ENCODE data around the gene CHID1.

Gene CHID1

GRCh38 chr11:861105-861479 lies 49.5 kb downstream of the CHID1 start:
- DNase-seq: no peak

DNA sequence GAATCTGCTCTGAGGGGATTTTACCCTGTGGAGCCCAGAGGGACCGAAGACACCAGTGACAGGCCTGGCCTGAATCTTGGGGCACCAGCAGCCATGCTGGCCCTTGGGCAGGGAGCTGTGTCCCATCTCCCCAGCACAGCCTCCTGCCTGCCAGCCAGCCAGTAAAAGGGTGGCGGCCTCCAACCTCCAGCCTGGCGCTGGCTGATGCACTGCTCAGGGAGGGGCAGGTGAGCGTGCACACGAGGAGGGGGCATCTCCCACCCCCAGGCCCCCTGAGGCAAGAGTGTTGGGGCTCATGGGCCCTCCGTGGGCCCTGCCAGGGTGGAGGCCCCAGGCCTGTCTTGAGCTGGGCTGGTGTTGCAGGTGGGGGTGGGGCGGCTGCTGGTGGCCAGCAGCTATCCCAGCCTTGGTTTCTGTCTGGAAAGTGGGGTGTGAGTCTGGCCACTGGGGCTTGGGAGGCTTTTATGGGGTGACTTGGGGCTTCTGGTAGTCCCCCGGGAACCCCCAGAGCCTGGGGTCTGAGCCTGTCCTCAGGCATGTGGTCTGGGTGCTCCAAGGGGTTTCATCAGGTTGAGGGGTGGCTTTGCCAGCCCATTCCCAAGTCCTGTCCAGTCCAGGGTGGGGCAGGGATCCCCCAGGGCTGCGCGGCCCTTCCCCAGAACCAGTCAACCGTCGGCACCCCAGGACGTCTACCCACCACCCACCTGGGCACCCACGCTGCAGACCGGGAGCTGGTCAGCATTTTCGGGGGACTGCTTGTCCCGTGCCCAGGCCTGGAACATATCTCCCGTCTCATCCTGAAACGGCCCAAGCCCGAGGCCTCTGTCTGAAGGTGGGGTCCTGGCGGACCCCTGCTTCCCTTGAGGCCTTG lies 50.1 kb downstream of the CHID1 start:
- DNase-seq: no peak

- DNase-seq: no peak
Measured at GRCh38 chr11:859394-860131, 51.0 kb downstream of the CHID1 start.

DNA sequence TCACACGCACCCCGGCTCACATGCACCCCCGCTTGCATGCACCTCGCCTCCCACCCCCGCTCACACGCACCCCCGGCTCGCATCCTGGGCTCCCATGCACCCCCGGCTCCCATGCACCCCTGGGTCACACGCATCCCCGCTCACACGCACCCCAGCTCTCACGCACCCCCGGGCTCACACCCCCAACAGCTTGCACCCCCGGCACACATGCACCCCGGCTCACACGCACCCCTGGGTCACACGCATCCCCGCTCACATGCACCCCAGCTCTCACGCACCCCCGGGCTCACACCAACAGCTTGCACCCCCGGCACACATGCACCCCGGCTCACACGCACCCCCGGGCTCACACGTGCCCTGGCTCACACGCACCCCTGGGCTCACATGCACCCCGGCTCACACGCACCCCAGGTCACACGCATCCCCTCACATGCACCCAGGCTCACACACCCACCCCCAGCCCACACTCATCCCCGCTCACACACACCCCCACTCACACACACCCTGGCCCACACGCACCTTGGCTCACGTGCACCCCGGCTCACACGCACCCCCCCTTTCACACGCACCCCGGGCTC lies 51.8 kb downstream of the CHID1 start:
- DNase-seq: no peak

DNA sequence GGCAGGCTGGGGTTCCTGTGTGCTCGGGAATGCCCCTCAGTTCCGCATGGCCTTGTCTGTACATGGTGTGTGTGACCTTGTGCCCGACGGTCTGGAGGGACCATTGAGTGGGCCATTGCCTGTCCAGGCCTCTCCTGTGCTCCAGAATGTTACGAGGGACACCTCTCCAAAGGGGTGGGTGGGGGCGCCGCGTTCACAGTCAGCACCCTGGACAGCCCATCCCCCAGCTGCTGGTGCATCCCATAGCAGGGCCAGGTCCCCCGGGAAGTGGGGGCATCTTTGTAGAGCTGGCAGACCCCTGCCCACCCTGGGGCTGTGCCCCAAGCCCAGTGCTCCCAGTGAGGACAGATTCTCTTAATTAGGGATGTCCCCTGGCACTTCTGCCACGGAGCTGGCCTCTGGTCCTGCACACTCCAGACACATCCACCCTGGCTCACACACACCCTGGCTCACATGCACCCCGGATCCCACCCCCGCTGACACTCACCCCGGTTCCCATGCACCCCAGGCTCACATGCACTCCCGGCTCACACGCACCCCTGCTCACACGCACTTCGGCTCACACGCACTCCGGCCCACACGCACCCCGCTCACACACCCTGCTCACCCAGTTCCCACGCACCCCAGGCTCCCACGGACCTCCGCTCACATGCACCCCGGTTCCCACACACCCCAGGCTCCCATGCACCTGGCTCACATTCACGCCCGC lies 52.4 kb downstream of the CHID1 start:
- no peak for DNase-seq

- DNase-seq: no peak
Measured at GRCh38 chr11:856397-856796, 54.2 kb downstream of the CHID1 start.

GRCh38 chr11:855796-856195 lies 54.8 kb downstream of the CHID1 start:
- DNase-seq: no peak

DNA sequence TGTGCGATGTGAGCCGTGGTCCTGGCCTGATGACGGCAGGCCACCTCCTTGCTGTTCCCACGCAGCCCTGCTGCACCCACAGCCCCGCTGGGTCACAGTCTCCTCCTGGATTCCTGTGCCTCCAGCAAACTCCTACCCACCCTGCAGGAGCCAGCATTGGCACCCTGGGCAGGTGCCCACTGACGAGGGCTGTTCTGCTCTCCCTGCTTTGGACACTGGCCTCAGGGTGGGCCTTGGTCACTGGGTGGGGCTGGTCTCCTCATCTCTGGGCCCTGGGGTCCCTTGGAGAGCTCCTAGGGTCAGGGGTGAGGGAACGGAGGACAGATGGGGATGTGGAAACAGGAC lies 55.3 kb downstream of the CHID1 start:
- no peak for DNase-seq

DNA sequence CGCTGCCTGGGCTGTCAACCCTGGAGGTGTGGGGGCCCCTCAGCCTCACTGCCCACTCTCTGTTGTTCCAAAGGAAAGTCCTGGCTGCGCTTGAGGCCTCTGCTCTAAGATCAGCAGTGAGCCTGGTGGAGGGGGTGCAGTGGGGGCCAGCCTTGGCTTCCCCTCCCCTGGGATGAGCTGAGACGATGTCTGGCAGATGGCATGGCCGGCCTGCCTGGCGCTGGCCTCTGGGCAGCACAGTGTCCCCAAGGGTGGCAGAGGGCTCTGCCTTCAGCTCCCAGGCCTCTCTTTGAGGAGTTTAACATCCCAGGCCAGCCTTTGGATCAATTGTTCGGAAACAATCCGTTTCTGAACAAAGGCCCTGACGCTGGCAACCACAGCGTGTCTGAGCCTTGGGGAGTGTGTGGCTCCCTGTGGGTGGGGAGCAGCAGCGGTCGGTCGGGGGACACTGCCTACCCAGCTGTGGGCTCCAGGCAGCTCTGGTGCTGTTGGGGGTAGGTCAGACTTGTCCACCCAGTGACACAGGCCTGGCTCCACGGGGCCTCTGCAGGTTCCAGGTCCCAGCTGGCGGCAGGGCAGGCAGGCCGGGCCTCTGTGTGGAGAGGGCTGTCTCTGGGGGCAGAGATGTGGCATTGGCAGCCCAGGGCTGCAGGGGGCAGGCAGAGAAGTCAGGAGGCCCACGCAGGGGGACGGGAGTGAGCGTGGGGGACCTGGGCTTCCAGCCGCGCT lies 55.8 kb downstream of the CHID1 start:
- DNase-seq: no peak

DNA sequence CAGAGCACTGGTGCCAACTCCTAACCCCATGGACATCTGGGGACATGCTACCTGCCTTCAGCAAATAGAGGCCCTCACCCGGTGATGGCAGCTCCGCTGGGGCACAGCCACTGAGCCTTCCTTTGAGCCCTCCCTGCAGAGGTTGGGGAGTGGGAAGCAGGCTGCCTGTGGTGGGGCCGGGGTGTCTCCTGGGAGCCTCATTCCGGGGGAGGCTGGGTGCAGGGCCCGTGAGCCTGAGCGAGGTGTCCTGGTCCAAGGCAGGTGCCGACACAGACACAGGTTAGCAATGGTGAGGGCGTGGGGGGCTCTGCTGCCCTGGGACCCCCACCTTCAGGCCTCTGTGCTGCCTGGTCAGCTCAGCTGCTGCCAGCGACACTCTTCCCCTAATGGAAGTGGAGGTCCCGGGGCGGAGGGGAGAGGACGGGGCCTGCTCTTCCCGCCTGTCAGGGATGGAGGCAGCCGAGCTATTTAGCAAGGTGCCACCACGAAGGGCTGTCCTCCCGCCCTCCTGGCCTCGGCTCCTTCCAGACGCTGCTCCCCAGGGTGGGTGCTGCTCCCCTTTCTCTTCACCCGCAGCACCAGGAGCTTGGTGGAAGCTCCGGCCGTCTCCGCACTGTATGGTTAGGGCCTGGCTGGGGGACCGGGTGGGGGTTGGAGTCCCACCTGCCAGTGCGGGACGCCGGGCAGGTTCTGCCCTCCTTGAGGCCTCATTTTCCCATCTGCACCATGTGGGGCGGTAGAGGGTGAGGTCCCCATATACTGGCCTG lies 56.7 kb downstream of the CHID1 start:
- no peak for DNase-seq

DNA sequence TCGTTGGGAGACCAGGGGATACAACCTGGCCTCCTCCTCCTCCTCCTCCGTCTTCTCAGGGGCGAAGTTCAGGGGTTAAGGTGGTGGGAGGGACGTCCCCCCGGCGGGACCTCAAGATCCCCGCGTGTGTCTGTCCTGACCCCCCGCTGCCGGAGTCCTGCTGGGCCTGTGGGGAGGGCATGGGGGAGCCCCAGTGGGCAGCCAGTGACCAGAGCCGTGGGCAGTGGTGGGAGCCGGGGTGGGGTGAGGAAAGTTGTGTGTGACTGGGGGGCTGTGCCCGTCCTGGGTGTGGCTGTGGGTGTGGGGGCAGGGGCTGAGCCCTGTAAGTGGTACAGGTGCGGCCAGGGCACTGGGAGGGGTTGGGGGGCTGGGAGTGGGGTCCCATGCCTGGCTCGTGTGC lies 57.8 kb downstream of the CHID1 start:
- no peak for DNase-seq

DNA sequence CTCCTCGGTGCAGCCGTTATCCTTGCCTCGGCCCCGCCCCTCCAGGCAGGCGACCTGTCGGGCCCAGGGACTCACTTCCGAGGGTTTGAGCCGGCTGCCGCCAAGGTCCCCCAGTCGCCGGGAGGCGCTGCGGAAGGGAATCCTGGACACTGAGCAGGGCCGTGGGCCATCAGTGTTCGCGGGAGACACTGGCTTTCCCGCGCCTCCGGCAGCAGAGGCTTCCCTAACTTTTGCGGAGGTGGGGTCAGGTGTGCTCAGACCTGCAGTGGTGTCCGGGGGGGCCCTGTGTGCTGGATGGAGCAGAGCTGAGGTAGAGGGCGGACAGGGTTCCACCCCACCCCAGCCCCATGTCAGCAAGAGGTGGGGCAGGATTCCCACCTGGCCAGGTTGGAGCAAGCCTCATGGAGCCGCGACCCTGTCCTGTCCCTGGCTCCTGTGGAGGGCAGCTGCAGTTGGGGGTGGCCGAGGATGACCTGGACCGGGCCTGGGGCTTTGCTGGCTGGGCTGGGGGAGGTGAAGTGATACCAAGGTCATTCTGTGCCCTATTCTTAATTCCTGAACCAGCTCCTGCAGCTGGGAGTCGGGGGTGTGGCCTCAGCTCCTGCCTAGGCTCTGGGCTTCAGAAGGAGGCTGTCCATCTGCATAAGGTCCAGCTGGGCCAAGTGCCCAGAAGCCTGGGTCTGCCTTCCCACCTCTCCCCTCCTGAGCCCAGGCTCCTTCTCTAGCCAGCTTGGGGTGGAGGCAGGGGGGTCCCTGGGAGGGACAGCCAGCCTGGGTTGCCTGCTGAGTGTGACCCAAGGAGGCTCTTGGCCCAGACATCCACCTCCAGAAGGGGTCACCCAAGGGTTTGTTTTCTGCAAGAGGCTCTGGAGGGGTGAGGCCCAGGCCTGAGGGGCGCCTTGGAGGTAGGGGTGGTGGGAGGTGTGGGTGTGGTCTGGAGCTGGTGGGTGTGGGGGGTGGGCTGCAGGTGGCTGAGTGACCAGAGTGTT lies 59.5 kb downstream of the CHID1 start:
- no peak for DNase-seq

DNA sequence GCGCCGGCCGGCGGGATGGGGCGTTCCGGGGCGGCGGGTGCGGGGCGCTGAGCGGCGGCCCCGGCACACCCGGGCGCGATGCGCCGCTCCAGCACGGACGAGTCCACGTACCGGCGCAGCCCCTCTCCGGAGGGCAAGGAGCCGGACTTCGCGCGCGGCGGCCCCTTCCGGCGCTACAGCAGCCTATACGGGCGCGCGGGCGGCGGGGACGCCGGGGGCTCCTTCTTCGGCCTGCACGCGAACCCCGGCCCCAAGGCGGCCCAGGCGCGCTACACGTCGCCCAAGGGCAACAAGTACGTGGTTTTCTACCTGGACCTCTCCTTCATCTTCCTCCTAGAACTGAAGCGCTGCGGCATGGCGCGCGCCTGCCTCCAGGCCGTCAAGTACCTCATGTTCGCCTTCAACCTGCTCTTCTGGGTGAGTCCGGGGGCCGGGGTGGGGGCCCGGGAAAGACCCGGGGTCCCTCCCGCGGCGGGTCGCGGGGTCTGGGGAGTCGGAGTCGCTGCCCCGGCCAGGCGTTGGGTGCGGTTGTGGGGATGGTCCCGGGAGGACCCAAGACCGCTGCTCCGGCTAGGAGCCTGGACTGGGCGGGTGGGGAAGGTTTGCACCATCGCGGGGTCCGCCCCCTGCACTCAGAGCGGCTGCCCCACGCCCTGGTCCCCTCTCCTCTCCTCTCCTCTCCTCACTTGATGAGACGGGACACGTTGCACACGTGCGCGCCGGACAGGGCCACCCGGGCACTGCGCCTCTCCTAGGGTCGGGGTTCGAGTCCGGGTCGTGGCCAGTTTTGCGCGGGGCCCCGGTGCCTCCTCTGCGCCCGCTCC lies 60.4 kb downstream of the CHID1 start:
- DNase-seq: no peak

- peak; percentile 47 for DNase-seq
Measured at GRCh38 chr11:849104-849824, 61.3 kb downstream of the CHID1 start.

DNA sequence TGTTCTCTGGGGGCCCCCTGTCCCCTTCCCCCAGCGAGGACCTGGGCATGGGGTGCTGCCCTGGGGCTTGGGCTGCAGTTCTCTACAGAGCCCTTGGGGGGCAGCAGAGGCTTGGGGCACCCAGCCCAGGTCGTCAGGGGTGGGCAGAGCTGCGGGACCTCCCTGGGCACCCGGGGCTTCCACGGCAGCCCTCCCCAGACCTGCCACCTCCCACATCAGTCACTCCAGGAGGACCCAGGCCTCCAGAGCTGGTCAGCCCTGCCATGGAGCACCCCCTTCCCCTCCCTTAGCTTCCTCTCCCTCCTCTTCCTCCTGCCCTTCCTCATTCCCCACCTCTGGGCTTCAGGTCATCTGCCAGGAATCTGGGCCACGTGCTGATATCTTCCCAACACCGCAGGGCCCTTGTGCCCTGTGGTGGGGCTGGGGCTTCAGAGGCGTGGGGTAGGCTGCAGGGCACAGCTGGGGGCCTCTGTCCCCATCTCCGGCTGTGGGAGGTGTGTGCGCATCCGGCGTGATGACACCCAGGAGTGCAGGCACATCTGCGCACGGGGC lies 62.2 kb downstream of the CHID1 start:
- DNase-seq: peak; percentile 64

DNA sequence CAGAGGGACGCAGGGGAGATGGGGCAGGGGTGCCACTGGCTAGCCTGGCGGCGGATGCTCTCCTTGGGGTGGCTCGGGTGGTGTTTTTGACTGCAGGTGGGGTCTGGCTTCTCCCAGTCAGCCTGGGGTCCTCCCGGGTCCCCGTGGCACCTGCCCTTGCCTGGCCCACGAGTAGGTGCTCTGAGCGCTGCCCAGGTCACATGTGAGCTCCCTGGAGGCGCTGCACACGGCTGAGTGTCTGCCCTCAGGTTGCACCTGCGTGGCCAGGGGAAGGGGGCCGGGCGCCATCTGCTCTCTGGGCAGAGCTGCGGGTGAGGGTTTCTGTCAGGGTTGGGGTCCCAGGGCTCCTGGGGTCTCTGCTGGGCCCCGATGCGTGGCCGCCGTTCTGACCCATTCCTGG lies 62.7 kb downstream of the CHID1 start:
- no peak for DNase-seq

DNA sequence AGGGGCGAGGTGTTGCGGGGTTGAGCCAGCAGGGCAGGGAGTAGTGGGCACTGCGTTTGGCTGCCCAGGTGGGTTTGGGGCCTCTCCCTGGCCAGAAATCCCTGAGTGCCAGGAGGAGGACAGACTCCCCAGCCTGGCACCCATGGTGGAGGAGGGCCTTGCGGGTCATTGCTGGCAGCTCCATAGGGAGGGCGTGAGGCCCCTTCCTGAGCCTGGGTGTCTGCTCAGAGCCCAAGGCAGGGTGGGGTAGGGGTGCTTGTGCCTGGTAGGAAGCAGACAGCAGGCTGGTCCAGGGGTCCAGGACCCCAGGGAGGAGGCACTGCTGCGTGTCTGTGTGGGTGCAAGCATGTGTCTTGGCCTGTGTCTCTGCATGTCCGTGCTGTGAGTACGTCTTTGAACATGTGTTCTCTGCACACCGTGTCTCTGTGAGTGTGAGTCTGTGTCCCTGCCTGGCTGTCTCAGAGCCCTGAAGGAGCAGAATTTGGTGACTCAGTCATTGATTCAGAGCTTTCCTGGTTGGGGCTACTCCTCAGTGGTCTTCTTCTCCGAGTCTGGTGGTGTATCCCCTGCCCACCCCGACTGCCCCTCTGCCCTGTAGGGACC lies 64.0 kb downstream of the CHID1 start:
- no peak for DNase-seq

DNA sequence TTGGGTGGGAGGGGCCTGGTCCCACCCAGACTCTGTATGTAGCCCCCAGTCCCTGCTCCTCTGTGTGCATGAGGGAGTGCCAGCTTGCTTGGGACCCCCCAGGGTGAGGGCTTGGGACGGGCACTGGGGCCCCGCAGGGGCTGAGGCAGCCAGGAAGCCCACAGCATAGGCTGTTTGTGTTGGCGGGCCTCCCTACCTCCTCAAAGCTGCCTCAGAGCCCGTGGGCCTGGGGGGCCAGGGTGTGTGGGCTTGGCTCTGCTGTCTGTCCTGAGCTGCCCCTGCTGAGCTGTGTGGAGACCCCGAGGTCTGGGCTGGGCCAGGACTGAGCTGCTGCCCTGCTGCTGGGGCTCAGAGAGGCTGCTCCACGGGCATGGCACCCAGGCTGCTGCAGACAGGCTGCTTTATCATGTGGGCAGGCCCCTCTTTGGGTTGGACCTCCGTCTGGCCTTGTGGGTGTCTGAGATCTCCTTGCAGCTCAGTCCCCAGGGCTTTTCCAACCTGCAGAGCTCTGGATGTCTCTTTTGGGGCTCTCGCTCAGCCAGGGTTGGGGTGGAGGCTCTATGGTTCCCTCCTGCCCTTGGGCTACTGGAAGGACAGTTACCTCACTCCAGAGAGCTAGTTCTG lies 64.6 kb downstream of the CHID1 start:
- no peak for DNase-seq
